Gastroesophageal sphincter (tissue), 4 donors: ENCODE measurements around the gene TGFBR2. TPM values are rescaled to one million over a fixed set of nuclear protein-coding genes. Genes with fewer than 3 reads are reported as not detected.

ENCODE experiments used
- ATAC-seq: fragments of 150-250 bp; one replicate; pipeline ENCODE4 v1.9.1; 2016; ENCODE audit warnings: mild to moderate bottlenecking, moderate library complexity
- H3K27ac ChIP-seq, 4 donors: fragments of 200-600 bp; sonication (generic) in 3 of 4; 1 replicate in 3 of 4; 2 replicates in 1 of 4; pipeline ENCODE4 v1.5.1; 2016 to 2019
- H3K27me3 ChIP-seq: fragments of 200-600 bp; sonication (generic); one replicate; pipeline ENCODE4 v1.5.1; 2019
- H3K36me3 ChIP-seq, 2 donors: fragments of 200-600 bp; sonication (generic); one replicate each; pipeline ENCODE4 v1.5.1; 2019; ENCODE audit warnings: control low read depth in 1 of 2
- H3K4me1 ChIP-seq, 3 donors: fragments of 200-600 bp; sonication (generic); 1 replicate in 2 of 3; 2 replicates in 1 of 3; pipeline ENCODE4 v1.5.1; 2016 to 2019; ENCODE audit warnings: control low read depth in 2 of 3
- H3K4me3 ChIP-seq, 2 donors: fragments of 200-600 bp; sonication (generic); one replicate each; pipeline ENCODE4 v1.5.1; 2019; ENCODE audit warnings: mild to moderate bottlenecking in 1 of 2, moderate library complexity in 1 of 2
- H3K9me3 ChIP-seq, 3 donors: fragments of 200-600 bp; sonication (generic); one replicate each; pipeline ENCODE4 v1.5.1; 2017 to 2019; ENCODE audit warnings: control low read depth in 2 of 3
- CTCF ChIP-seq, 4 experiments: fragments of 200-600 bp in 2 of 4; fragments of 450-650 bp in 2 of 4; sonication (generic) in 1 of 4; IDR thresholded peaks; one replicate each; pipeline ENCODE4 v1.5.1; 2017 to 2019; ENCODE audit warnings: antibody characterized with exemption in 4 of 4, mild to moderate bottlenecking in 2 of 4, moderate library complexity in 2 of 4
- EP300 ChIP-seq: sonication (generic); formaldehyde crosslinking; IDR thresholded peaks from one replicate; pipeline ENCODE4 v1.6.1; 2017; ENCODE audit warnings: antibody characterized with exemption, mild to moderate bottlenecking
- POLR2A ChIP-seq, 2 donors: fragments of 450-650 bp; IDR thresholded peaks; one replicate each; pipeline ENCODE4 v1.6.1; 2017; ENCODE audit warnings: antibody characterized with exemption in 2 of 2, mild to moderate bottlenecking in 2 of 2, moderate library complexity in 1 of 2
- POLR2AphosphoS5 ChIP-seq: sonication (generic); formaldehyde crosslinking; IDR thresholded peaks from one replicate; pipeline ENCODE4 v1.6.1; 2017; ENCODE audit warnings: antibody characterized with exemption
- WGBS, 2 donors: methylation state at CpG; one replicate each; pipeline ENCODE4 v1.1.5; 2018; ENCODE audit warnings: low coverage in 1 of 2; 5-methylcytosine and 5-hydroxymethylcytosine counted together
- total RNA-seq, 4 donors: library from RNA; depleted of rRNA; stranded (reverse); fragments of >200 nt; gene quantifications; one replicate each; pipeline ENCODE4 v1.1.0, GENCODE V29; 2016

TGFBR2 gene
- total RNA-seq, 4 donors from 2014 or later, result 174 to 297 (median 231) TPM

- no peak for ATAC-seq
- 79 to 96% methylated on average over 2 of the region's 2 CpGs for WGBS, 2 donors
- TF ChIP-seq CTCF (IDR thresholded peaks at IDR 0.05), result no peak
- TF ChIP-seq EP300, result no peak
- TF ChIP-seq POLR2A (IDR thresholded peaks at IDR 0.05), result no peak
- TF ChIP-seq POLR2AphosphoS5, result no peak
Measured at GRCh38 chr3:30729512-30729911, 123.1 kb downstream of the TGFBR2 start.

GRCh38 chr3:30729936-30730335 is 123.5 kb downstream of the TGFBR2 start:
- no peaks in the 10 kb centered on the region for H3K4me1 ChIP-seq
- no peaks in the 10 kb centered on the region for H3K27me3 ChIP-seq
- ATAC-seq, result no peak
- no peak for TF ChIP-seq EP300
- TF ChIP-seq CTCF (IDR thresholded peaks at IDR 0.05), result no peak
- H3K27ac ChIP-seq, result no peak overlapping the region
- no peak overlapping the region for H3K4me3 ChIP-seq
- H3K9me3 ChIP-seq, result no peaks in the 10 kb centered on the region
- peaks cover 0 to 3% of the 10 kb centered on the region in 2 donors for H3K36me3 ChIP-seq

More at GRCh38 chr3:30729512-30729911, 123.1 kb downstream of the TGFBR2 start:
- Histone ChIP-seq H3K9me3 (no peaks in the 10 kb centered on the region), H3K27ac (no peak overlapping the region), H3K36me3 (peaks cover 0 to 3% of the 10 kb centered on the region in 2 donors), H3K27me3 (no peaks in the 10 kb centered on the region), H3K4me3 (no peak overlapping the region), H3K4me1 (no peaks in the 10 kb centered on the region)

- Histone ChIP-seq H3K27ac (no peak overlapping the region), H3K4me3 (no peak overlapping the region), H3K9me3 (no peaks in the 10 kb centered on the region), H3K27me3 (no peaks in the 10 kb centered on the region), H3K4me1 (no peaks in the 10 kb centered on the region), H3K36me3 (peaks cover 0 to 3% of the 10 kb centered on the region in 2 donors)
- no peak for TF ChIP-seq POLR2AphosphoS5
- no peak for TF ChIP-seq CTCF (IDR thresholded peaks at IDR 0.05)
- no peak for TF ChIP-seq POLR2A (IDR thresholded peaks at IDR 0.05)
- no peak for TF ChIP-seq EP300
- 83 to 92% methylated on average over 3 of the region's 3 CpGs for WGBS, 2 donors
- ATAC-seq, result no peak
Measured at GRCh38 chr3:30730967-30731366, 124.6 kb downstream of the TGFBR2 start.

GRCh38 chr3:30733209-30733608 is 126.8 kb downstream of the TGFBR2 start:
- TF ChIP-seq POLR2A (IDR thresholded peaks at IDR 0.05) (no peak), POLR2AphosphoS5 (no peak), CTCF (IDR thresholded peaks at IDR 0.05) (no peak), EP300 (no peak)
- no peaks in the 10 kb centered on the region for H3K4me1 ChIP-seq
- H3K9me3 ChIP-seq, result no peaks in the 10 kb centered on the region
- H3K27ac ChIP-seq, result no peak overlapping the region
- no peaks in the 10 kb centered on the region for H3K36me3 ChIP-seq
- WGBS, 2 donors, result 62% methylated on average over 1 of the region's 1 CpG; no CpG with 5 or more reads in 1 of the 2 donors
- no peak for ATAC-seq
- H3K27me3 ChIP-seq, result no peaks in the 10 kb centered on the region
- no peak overlapping the region for H3K4me3 ChIP-seq

GRCh38 chr3:30733696-30734095 is 127.3 kb downstream of the TGFBR2 start:
- Histone ChIP-seq H3K27ac (no peak overlapping the region), H3K27me3 (no peaks in the 10 kb centered on the region), H3K4me3 (no peak overlapping the region), H3K9me3 (no peaks in the 10 kb centered on the region), H3K36me3 (no peaks in the 10 kb centered on the region), H3K4me1 (no peaks in the 10 kb centered on the region)
- 60 to 100% methylated on average over 1 of the region's 2 CpGs for WGBS, 2 donors
- TF ChIP-seq POLR2A (IDR thresholded peaks at IDR 0.05), result no peak
- TF ChIP-seq CTCF (IDR thresholded peaks at IDR 0.05), result no peak
- no peak for TF ChIP-seq POLR2AphosphoS5
- TF ChIP-seq EP300, result no peak
- no peak for ATAC-seq
